Brain pericyte (primary cell): ENCODE results near the gene METTL15.
A peak's percentile ranks its signal among the peaks of the same experiment; 100 is the strongest.
"Not testable (repeated sequence)": the region's sequence is repeated elsewhere in the genome, so short reads cannot be mapped to it uniquely, and the experiment has no call there.

Source experiments
- DNase-seq: peaks from one replicate; pipeline ENCODE4 v3.0.0-alpha.2; 2012; ENCODE audit warnings: low read depth, low spot score

The METTL15 gene

GRCh38 chr11:28290995-28291394 is 182.8 kb downstream of the METTL15 start:
- DNase-seq = not testable (repeated sequence)

- no peak for DNase-seq
Observed at GRCh38 chr11:28296426-28296825, 188.2 kb downstream of the METTL15 start.

GRCh38 chr11:28298209-28298608 is 190.0 kb downstream of the METTL15 start:
- DNase-seq = no peak

- DNase-seq = no peak
Observed at GRCh38 chr11:28303477-28304191, 195.4 kb downstream of the METTL15 start.

- no peak for DNase-seq
Observed at GRCh38 chr11:28315440-28315839, 207.3 kb downstream of the METTL15 start.

GRCh38 chr11:28318871-28319270 is 210.7 kb downstream of the METTL15 start:
- DNase-seq = no peak

GRCh38 chr11:28323621-28324020 is 215.4 kb downstream of the METTL15 start:
- DNase-seq = no peak

GRCh38 chr11:28332393-28332792 is 224.2 kb downstream of the METTL15 start:
- DNase-seq = not testable (repeated sequence)

GRCh38 chr11:28337701-28338100 is 229.5 kb downstream of the METTL15 start:
- DNase-seq = no peak

GRCh38 chr11:28338371-28338770 is 230.2 kb downstream of the METTL15 start:
- no peak for DNase-seq

- DNase-seq = no peak
Observed at GRCh38 chr11:28339488-28339887, 231.3 kb downstream of the METTL15 start.

GRCh38 chr11:28342716-28343115 is 234.5 kb downstream of the METTL15 start:
- DNase-seq = peak; percentile 3

GRCh38 chr11:28343304-28344233 is 235.4 kb downstream of the METTL15 start:
- peak; percentile 68 for DNase-seq

GRCh38 chr11:28346209-28346608 is 238.0 kb downstream of the METTL15 start:
- no peak for DNase-seq

GRCh38 chr11:28346721-28347120 is 238.5 kb downstream of the METTL15 start:
- DNase-seq = no peak

GRCh38 chr11:28347371-28347770 is 239.2 kb downstream of the METTL15 start:
- no peak for DNase-seq

GRCh38 chr11:28350216-28350615 is 242.0 kb downstream of the METTL15 start:
- DNase-seq = no peak

GRCh38 chr11:28353991-28354390 is 245.8 kb downstream of the METTL15 start:
- no peak for DNase-seq

GRCh38 chr11:28366549-28367346 is 258.6 kb downstream of the METTL15 start:
- DNase-seq = no peak

GRCh38 chr11:28378095-28378494 is 269.9 kb downstream of the METTL15 start:
- DNase-seq = not testable (repeated sequence)
